GM21528 (cell line): Measurements from ENCODE around the gene DTYMK.

Experiments used
- ATAC-seq: cut with Tn5 transposase; IDR thresholded peaks from one replicate; pipeline ENCODE4 v1.9.1; 2021; ENCODE audit warnings: mild to moderate bottlenecking, moderate library complexity; ENCODE audit not compliant: unreplicated experiment, low FRiP score

The DTYMK gene

GRCh38 chr2:241708879-241709278 is 22.3 kb upstream of the DTYMK start:
- no peak for ATAC-seq

GRCh38 chr2:241706537-241706936 is 19.9 kb upstream of the DTYMK start:
- no peak for ATAC-seq

- no peak for ATAC-seq
These were observed 16.5 kb upstream of the DTYMK start for GRCh38 chr2:241703032-241703604.

GRCh38 chr2:241702155-241703031 is 15.8 kb upstream of the DTYMK start:
- ATAC-seq, result peak; percentile 73

- peak; percentile 67 for ATAC-seq
These were observed 15.0 kb upstream of the DTYMK start, which contains the start of gene ING5 for GRCh38 chr2:241701399-241702154. Gene ING5, plus strand, starts transcription at chr2:241702039. Its CDS starts 27 bp downstream, at chr2:241702066.

- no peak for ATAC-seq
These were observed 14.5 kb upstream of the DTYMK start for GRCh38 chr2:241701149-241701398.

GRCh38 chr2:241695651-241696050 is 9.0 kb upstream of the DTYMK start:
- no peak for ATAC-seq

- ATAC-seq, result no peak
These were observed 5.8 kb upstream of the DTYMK start for GRCh38 chr2:241692448-241692847.

- ATAC-seq, result no peak
These were observed 3.6 kb upstream of the DTYMK start for GRCh38 chr2:241690202-241690717.

GRCh38 chr2:241689306-241689705 is 2.7 kb upstream of the DTYMK start:
- ATAC-seq, result no peak

- peak; percentile 22 for ATAC-seq
These were observed 328 bp downstream of the DTYMK start for GRCh38 chr2:241686324-241686649.

GRCh38 chr2:241680827-241681599 is 5.6 kb downstream of the DTYMK start:
- no peak for ATAC-seq

GRCh38 chr2:241680044-241680443 is 6.6 kb downstream of the DTYMK start:
- no peak for ATAC-seq

- no peak for ATAC-seq
These were observed 7.7 kb downstream of the DTYMK start for GRCh38 chr2:241678784-241679540.

- no peak for ATAC-seq
These were observed 8.3 kb downstream of the DTYMK start for GRCh38 chr2:241678307-241678706.

GRCh38 chr2:241677392-241677791 is 9.2 kb downstream of the DTYMK start:
- no peak for ATAC-seq

GRCh38 chr2:241676665-241677064 is 9.9 kb downstream of the DTYMK start:
- ATAC-seq, result no peak

- ATAC-seq, result no peak
These were observed 10.7 kb downstream of the DTYMK start for GRCh38 chr2:241675885-241676284.

GRCh38 chr2:241673797-241674725 is 12.6 kb downstream of the DTYMK start:
- ATAC-seq, result no peak
